Right forelimb (tissue), 1 donor: Measurements from ENCODE around the gene DBR1.
"Not testable (repeated sequence)": the region's sequence is repeated elsewhere in the genome, so short reads cannot be mapped to it uniquely, and the experiment has no call there.

ENCODE experiments used
- DNase-seq: peaks from one replicate; pipeline ENCODE4 v3.0.0-alpha.2; 2018

DBR1 gene

GRCh38 chr3:138186803-138187295, 12.1 kb upstream of the DBR1 start:
- no peak for DNase-seq

- no peak for DNase-seq
These were observed 11.5 kb upstream of the DBR1 start for GRCh38 chr3:138186221-138186620.

- no peak for DNase-seq
These were observed 10.3 kb upstream of the DBR1 start for GRCh38 chr3:138184994-138185393.

GRCh38 chr3:138180375-138181029, 5.8 kb upstream of the DBR1 start:
- DNase-seq, result no peak

GRCh38 chr3:138173769-138174420, 826 bp downstream of the DBR1 start:
- DNase-seq, result no peak

- DNase-seq, result no peak
These were observed 2.1 kb downstream of the DBR1 start for GRCh38 chr3:138172625-138173024.

GRCh38 chr3:138165061-138165460, 9.7 kb downstream of the DBR1 start:
- DNase-seq, result no peak

- DNase-seq, result no peak
These were observed 17.0 kb downstream of the DBR1 start for GRCh38 chr3:138157743-138158142.

GRCh38 chr3:138154534-138154933, 20.2 kb downstream of the DBR1 start:
- no peak for DNase-seq

GRCh38 chr3:138148503-138148902, 26.2 kb downstream of the DBR1 start:
- DNase-seq, result no peak

- DNase-seq, result not testable (repeated sequence)
These were observed 32.5 kb downstream of the DBR1 start for GRCh38 chr3:138142181-138142580.

- DNase-seq, result no peak
These were observed 33.8 kb downstream of the DBR1 start for GRCh38 chr3:138140940-138141339.

- DNase-seq, result no peak
These were observed 35.0 kb downstream of the DBR1 start for GRCh38 chr3:138139691-138140090.

- DNase-seq, result no peak
These were observed 36.9 kb downstream of the DBR1 start for GRCh38 chr3:138137861-138138260.

GRCh38 chr3:138136201-138136600, 38.5 kb downstream of the DBR1 start:
- no peak for DNase-seq

- no peak for DNase-seq
These were observed 38.9 kb downstream of the DBR1 start for GRCh38 chr3:138135833-138136194.

GRCh38 chr3:138135146-138135832, 39.4 kb downstream of the DBR1 start:
- no peak for DNase-seq

GRCh38 chr3:138132239-138132638, 42.5 kb downstream of the DBR1 start, which contains the start of gene A4GNT:
TSS of gene A4GNT (minus strand) at chr3:138132390. CDS start at chr3:138131256, 1,134 bp downstream.
- DNase-seq, result no peak

GRCh38 chr3:138127636-138128365, 46.9 kb downstream of the DBR1 start:
- DNase-seq, result no peak

GRCh38 chr3:138125548-138126221, 49.0 kb downstream of the DBR1 start:
- no peak for DNase-seq

GRCh38 chr3:138124706-138125355, 49.9 kb downstream of the DBR1 start:
- no peak for DNase-seq

- no peak for DNase-seq
These were observed 50.5 kb downstream of the DBR1 start for GRCh38 chr3:138124188-138124587.
